Stimulated activated CD8-positive, alpha-beta memory T cell treated with anti-CD3 and anti-CD28 coated beads, Interleukin-7, amount 100 ng/mL, for 24 hours (primary cell): ENCODE results near the gene KIF2C.
"Not testable (repeated sequence)": the region's sequence is repeated elsewhere in the genome, so short reads cannot be mapped to it uniquely, and the experiment has no call there.

Experiments
- DNase-seq: peaks from one replicate; pipeline ENCODE4 v3.0.0-alpha.2; 2020; ENCODE audit warnings: low read depth

KIF2C gene

DNA sequence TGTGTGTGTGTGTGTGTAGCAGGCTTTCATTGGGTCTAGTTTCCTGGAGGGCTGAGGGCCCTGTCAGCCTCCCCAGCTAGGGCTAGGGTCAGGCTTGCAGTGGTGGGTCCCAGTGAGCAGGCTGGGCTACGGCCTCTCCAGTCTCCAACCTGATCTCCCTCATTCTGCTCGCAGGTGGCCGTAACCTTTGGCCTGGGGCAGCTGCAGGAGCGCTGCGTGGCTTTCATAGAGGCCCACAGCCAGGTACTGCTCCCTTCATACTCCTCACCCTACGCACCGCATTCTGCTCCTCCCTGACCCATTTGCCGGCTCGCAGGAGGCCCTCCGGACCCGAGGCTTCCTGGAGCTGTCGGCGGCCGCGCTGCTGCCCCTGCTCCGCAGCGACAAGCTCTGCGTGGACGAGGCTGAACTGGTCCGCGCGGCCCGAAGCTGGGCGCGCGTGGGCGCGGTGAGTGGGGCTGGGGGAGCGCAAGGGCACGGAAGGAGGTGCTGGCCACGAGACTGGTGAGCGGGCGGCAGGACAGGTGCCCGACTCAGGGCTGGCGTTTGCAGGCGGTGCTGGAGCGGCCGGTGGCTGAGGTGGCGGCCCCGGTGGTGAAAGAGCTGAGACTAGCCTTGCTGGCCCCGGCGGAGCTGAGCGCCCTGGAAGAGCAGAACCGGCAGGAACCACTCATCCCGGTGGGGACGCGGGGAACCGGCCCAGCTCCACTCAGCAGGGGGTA lies 73.3 kb downstream of the KIF2C start:
- no peak for DNase-seq

DNA sequence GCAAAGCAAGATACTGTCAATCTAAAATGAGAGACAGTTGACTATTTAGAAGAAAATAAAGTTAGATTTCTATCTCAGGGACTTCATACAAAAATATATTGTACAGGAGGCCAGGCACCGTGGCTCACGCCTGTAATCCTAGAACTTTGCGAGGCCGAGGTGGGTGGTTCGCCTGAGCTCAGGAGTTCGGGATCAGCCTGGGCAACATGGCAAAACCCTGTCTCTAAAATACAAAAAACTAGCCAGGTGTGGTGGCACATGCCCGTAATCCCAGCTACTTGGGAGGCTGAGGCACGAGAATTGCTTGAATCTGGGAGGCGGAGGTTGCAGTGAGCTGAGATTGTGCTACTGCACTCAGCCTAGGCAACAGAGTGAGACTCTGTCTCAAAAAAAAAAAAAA lies 76.3 kb downstream of the KIF2C start:
- not testable (repeated sequence) for DNase-seq

DNA sequence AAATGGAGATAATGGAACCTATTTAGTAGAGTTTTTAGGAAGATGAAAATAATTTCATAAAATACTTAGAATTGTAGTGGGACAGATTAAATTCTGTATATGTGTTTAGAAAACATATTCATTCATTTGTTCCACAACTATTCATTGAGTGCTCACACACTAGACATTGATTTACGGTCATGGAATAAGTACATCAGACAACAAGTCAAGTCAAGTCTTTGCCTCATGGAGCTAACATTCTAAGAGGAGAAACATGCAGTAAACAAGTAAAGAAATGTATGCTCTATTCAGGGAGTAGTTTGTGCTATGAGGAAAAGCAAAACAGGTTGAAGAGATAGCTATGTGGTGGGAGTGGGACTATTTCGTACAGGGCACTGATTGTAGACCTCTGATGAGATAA lies 77.7 kb downstream of the KIF2C start:
- no peak for DNase-seq
